GM19452 (cell line): ENCODE data around the gene AFF1.

Experiments
- ATAC-seq: cut with Tn5 transposase; IDR thresholded peaks from one replicate; pipeline ENCODE4 v1.9.1; 2021; ENCODE audit not compliant: unreplicated experiment

Gene AFF1

DNA sequence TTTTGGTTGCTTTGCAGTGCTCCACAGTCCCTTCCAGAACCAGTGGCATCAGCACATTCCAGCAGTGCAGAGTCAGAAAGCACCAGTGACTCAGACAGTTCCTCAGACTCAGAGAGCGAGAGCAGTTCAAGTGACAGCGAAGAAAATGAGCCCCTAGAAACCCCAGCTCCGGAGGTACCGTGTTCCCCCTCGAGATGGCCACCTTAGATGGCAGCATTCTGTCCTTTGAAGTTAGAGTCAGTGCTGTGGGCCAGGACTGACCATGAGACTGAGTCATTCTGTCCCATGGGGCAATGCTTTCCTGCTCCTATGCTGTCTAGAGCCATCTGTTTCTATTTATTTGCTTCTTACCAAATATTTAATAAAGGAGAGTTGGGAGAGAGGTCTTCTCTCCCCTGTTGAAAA lies 173.3 kb downstream of the AFF1 start:
- ATAC-seq: no peak

DNA sequence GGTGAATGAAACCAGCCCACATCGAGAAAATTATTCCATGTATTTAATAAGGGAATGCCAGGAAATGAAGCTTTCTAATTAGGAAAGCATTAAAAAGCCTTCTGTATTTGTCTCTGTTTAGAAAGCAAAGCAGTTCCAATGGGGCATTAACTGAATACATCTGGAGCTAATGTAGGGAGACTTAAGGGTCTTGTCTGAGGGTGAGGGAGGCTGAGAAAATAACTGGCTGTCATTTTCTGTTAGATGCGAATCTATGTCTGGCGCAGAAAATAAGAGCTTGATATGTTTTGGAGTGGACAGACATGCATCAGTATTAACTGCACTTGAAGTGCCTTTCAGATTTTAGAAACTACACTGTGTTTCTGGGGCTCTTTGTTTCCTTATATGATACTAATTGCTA lies 174.3 kb downstream of the AFF1 start:
- ATAC-seq: no peak

DNA sequence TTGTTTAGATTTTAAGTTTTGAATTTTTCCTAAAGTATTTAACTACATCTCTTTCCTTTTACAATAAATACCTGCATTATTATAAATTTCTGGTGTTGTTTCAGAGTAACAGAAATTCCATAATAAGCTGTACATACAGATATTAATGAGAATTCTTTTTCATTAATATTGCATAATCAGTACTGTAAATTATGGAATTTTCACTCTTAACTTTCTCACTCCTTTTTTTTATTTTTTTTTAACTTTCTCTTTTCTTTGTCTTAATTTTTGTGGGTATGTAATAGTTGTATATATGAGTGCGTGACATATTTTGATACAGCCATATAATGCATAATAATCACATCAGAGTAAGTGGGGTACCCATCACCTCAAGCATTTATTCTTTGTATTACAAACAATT lies 175.1 kb downstream of the AFF1 start:
- no peak for ATAC-seq

DNA sequence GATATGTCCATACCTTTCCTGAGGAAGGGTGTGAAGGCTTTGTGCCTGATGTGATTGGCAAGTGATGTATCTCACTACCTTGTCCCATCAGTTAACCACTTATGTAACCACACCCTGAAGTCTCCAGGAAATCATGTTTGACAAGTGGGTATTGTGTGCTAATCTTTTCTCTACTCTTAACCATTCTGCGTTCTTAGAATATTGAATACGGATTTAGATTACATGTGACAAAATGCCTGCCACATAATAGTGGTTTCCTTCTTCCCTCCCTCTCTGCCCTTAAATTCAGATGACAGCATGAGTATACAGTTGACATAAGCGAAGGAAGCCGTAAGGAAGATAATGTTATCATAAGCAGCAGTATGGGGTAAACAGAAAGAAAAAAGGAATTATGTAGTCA lies 177.3 kb downstream of the AFF1 start:
- ATAC-seq: no peak

DNA sequence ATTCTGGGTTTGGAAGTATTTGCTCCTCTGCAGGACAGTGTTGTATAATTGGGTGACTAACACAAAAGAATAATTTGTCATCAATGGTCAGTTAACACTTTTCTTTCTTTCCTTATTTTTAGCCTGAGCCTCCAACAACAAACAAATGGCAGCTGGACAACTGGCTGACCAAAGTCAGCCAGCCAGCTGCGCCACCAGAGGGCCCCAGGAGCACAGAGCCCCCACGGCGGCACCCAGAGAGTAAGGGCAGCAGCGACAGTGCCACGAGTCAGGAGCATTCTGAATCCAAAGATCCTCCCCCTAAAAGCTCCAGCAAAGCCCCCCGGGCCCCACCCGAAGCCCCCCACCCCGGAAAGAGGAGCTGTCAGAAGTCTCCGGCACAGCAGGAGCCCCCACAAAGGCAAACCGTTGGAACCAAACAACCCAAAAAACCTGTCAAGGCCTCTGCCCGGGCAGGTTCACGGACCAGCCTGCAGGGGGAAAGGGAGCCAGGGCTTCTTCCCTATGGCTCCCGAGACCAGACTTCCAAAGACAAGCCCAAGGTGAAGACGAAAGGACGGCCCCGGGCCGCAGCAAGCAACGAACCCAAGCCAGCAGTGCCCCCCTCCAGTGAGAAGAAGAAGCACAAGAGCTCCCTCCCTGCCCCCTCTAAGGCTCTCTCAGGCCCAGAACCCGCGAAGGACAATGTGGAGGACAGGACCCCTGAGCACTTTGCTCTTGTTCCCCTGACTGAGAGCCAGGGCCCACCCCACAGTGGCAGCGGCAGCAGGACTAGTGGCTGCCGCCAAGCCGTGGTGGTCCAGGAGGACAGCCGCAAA lies 179.6 kb downstream of the AFF1 start:
- no peak for ATAC-seq

DNA sequence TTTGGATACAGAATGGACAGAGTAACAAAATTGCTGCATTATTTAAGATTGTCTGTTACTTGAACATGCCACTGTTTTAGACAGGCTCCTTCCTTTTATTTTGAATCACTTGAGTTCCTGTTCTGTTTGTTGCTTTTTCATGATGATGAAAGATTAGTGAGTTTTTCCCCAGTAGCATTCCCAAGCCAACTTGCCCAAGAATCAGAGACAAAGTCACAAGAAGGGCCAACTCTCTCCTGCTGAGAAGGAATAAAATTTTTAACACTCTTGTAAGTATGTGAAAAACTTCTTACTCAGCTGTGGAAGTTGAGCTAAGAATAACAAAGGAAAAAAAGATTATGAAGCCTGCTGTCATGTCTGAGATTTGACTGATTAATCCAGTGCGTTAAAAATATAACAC lies 181.4 kb downstream of the AFF1 start:
- ATAC-seq: no peak

DNA sequence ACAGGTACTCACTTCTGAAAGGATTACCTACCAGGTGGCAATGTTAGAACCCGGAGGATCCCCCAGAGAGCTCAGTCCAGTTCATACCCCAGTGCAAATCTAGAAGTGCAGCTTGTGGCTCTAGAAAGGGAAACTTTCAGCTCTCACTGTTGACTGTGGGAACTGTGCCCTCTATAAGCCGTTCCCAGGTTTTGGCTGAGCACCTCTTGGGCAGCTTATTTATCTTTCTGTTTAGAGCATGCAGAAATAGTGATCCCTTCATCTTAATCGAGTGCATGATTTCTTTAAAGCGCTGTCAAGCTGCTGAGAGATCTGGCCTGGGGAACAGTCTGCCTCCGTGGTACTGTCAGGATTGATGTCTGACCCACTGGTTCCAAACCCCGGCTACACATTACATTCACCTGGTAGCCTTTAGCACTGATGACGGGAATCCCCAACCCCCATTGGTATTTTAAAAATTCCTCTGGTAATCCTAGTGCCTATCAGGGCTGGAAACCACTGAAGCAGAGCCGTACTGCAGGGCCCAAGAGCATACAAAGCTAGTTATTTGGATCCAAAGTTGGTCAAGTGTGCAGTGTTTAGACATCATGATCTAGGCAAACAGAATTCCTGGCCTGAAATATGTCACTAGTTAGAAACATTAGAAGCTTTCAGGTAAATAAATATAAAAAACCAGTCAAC lies 182.4 kb downstream of the AFF1 start:
- ATAC-seq: no peak

DNA sequence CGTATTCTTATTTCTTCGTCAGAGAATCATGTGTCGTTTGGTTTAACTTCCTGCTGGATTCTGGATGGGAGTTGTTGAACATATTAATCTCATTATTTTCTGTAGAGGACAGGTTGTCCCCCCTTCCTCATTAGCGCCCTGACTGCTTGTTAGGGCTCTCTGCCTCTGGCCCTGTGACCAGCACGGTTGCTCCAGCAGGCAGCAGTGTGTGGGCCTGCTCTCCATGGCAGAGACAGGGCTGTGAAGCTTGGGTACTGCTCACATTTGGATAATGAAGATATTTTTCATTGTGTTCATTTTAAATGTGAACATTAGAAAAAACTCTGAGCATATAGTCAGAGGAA lies 182.9 kb downstream of the AFF1 start:
- ATAC-seq: no peak

DNA sequence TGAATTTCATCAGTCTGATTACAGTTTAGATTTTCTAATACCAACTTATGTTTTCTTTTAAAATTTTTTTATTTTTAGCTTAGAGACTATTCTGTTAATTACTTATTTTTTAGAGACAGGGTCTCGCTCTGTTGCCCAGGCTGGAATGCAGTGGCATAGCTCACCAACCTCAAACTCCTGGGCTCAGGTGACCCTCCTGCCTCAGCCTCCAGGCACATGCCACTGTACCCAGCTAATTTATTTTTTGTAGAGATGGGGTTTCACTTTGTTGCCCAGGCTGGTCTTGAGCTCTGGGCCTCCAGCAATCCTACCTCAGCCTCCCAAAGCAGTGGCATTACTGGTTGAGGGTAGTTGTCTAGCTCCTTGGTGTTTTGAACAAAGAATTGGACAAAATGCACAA lies 183.6 kb downstream of the AFF1 start:
- ATAC-seq: no peak

DNA sequence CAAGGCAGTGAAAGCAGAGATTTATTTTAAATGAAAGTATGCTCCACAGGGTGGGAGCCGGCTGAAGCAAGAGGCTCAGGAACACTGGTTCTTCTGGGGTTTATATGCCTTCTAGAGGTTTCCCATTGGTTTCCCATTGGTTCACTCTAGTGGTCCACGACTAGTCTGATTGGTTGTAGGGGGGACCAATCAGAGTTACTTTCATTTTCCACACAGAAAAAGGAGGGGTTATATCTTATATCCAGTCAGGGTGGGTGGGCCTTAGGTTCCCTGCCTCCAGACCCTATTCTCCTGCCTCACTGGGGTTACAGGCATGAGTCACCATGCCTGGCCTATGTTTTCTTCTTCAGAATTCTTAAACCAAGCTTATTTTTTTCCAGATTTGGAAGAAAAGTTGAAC lies 184.0 kb downstream of the AFF1 start:
- ATAC-seq: no peak

DNA sequence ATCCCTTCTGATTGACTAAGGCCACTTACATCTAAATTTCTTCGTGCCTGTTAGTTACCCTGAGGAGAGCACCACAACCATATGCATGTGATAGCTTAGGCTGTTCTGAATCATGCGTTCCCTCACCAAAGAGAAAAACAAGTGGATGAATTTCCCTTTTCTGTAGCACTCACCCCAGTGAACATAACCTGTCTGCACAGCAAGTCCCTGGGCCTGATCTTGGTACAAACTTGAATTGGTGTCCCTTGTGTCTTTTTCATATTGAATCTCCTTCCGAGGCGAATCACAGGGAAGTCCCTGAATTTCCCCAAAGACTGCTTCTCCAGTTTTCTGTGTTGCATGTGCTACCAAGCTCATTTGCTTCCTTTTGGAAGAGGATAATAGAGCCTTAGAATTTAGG lies 185.2 kb downstream of the AFF1 start:
- ATAC-seq: no peak

DNA sequence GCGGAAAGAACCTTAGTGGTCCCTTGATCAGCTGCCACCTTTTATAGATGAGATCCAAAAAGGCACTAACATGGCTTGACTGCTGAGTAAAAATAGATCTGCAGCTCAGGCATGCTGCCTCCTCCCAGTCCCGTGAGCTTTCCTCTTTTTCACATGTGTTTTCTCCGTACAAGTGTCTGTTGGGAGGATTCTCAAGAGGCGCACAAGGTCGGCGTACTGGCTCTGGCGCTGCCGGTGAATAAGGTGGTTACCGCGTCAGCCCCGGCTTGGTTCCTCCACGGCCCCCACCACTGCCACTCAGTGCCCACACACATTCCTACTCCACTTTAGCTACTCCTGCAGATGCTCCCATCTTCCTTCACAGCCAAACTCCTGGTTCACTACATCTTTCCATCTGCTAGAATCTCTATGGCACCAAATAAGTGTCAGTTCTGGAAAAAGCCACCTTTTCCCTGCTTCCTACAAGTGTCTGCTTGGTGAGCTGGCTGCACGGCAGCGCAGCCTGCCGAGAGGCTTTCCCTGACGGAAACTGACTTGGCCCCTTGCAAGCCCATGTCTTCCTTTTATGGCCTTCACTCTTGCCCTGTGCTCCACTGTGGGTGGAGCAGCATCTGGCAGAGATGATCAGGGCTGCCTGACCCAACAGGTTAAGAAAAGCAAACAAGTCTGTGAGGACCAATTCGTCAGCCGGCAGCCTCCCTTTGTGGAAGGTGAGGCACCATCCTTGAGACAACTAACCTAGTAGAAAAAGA lies 185.8 kb downstream of the AFF1 start:
- ATAC-seq: no peak

DNA sequence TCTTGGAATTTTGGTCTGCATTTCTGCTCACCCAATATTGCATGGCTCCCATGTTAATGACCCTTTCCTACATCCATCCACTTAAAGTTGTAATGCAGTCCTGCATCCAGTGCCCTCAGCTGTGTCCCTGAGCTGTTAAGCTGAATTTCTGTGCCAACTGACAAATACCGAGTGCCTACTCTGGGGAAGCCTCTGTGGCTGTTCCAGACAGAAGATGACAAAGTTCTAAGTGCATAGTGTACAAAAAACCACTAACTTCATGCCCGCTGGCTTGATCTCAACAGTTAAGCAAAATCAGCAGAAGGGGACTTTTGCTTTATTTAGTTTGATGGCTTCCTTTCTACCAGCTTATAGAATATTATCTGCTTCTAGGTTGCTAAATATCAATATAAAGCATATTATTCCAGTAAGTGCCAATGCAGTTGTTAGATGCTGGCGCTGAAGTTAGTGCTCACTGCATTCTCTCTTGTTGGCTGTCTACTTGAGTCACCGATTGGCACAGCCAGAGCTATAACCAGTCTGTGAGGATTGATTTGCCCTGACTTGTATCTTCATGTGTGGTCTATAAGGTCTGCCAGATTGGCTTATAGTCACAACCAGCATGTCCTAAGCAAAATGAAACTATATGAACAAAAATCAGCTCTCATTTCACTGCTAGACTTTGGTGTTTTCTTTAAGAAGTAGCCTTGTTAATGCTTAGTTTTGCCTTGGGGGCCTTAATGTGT lies 186.7 kb downstream of the AFF1 start:
- ATAC-seq: no peak

DNA sequence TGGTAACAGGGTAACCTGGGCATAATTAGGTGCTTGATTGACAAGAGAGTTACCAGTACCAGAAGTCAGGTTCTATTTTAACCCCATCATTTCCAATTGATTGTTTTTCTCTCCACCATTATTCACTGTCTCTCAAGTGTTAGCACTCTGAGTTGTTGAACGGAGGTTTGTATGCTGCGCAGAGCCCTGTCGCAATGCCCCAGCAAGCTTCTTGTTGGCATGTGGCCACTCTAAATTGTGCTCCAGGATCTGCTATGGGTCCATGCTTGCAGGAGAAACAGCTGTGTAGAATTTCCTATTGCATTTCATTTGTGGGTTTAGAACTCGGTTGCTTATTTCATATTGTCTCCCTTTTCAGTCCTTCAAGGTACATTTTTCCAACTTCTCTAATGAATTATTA lies 187.4 kb downstream of the AFF1 start:
- no peak for ATAC-seq

DNA sequence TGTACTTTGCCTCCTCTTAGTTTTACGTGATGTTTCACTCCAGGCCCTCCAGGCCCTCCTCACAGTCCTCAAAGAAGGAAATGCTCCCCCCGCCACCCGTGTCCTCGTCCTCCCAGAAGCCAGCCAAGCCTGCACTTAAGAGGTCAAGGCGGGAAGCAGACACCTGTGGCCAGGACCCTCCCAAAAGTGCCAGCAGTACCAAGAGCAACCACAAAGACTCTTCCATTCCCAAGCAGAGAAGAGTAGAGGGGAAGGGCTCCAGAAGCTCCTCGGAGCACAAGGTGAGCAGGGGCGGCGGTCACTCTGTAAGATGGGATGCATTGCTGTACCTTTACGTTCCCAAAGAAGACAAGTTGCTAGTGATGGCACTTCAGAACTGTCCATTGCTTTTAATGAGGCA lies 191.2 kb downstream of the AFF1 start:
- ATAC-seq: no peak

DNA sequence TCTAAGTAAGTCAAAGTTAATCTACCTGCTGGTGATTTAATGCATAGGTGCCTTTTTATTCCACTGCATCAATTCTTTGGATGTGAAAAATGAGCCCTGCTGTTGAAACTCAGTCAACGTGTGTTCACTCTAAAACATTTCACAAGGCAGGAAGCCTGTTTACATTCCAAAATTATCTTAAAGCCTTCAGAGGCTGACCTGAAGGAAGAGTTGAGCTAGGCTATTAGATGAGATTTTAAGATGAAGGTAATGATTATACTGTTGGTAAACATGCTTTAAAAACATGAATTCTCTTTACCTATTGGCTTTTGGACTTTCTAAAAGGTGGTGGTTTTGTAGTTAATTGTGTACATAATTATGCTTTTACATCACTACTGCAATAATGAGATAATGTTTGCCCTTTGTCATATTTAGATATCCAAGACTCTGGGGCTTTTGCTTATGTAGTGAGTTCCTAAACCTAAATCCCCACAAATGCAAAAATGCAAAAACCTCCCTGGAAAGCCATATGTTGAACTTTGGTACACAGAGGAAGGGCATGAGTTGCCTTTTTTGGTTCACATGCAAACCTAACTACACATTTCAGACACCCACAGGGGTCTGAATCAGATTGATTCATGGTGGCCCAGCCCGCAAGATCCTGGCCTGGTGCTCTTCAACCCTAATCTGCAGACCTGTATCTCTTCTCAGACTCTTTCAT lies 193.3 kb downstream of the AFF1 start:
- ATAC-seq: no peak

DNA sequence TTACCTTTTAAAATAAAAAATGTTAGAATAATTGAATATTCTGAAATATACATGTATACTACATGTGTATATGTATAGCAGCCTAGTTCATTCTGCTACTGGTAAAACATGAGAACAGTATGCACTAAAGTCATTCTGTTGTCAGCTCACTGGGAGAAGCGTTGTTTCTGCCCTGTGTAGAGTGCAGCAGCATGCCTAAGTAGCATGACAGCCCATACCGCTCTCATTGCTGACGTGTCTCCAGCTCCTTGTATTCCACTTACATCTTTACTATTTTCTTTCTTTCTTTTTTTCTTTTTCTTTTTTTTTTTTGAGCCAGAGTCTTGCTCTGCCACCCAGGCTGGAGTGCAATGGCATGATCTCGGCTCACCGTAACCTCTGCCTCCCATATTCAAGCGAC lies 194.9 kb downstream of the AFF1 start:
- ATAC-seq: no peak

DNA sequence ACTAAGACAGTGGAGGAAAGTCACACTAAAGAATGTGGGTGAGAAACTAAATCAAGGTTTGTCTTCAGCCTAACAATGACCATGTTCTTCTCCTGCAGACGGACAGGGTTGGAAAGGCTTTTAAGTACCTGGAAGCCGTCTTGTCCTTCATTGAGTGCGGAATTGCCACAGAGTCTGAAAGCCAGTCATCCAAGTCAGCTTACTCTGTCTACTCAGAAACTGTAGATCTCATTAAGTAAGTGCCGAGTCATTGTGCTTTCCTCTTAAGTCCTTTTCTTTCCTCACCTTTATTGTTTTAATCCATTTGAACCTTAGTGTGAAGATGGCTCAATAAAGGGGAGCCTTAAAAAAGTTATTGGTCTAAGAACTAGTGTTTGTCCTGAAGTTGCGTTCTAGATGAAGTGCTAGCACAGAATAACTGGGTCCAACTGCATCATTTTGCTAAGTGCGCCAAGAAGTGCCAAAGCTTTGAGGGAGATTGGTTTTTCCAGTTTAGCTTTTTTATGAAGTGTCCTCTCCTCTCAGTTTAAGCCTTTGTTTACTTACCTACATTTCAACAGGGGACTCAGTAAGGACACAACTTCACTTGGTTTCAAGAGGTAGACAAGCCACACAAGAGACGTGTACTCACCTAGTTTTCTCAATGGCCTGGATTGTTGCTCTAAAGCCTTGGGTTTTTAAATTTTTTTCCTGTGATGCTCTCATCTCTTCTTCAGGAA lies 196.3 kb downstream of the AFF1 start:
- ATAC-seq: no peak

DNA sequence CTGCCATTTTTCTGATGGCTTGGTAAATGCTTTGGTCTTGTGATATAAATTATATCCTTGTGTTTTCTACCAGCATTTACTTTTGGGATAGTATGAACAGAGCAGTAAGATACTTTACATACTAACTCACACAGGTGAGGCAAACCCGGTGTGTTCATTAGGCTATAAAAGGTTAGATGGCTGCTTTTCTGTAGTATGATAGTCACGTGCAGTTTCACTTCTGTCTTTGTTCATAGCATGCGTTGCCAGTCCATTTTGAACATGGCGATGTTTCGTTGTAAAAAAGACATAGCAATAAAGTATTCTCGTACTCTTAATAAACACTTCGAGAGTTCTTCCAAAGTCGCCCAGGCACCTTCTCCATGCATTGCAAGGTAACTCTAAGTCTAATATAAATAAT lies 197.2 kb downstream of the AFF1 start:
- ATAC-seq: no peak

DNA sequence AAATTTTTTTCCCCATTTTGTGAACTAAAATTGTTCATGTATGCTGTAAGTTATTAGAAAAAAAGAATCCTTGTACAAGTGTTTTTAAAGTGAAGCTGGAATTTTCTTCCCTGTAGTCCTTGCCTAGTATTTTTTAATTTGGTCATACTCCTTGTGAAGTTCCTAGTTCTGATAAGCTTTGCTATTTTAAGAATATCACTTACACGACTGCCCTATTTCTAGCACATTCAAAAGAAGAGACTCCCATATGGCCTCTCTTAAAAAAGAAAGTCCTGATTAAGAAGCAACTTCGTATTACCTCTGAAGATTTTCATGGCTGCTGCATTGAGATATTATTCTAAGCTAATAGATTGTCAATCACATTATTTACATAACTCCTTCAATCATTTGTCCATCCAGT lies 198.4 kb downstream of the AFF1 start:
- no peak for ATAC-seq
